COR-L47 (cell line): ENCODE results near the gene OCEL1.

ENCODE experiments used
- DNase-seq: peaks from one replicate; lab custom pipeline; 2025; lab: John Stamatoyannopoulos, UW

The OCEL1 gene

DNA sequence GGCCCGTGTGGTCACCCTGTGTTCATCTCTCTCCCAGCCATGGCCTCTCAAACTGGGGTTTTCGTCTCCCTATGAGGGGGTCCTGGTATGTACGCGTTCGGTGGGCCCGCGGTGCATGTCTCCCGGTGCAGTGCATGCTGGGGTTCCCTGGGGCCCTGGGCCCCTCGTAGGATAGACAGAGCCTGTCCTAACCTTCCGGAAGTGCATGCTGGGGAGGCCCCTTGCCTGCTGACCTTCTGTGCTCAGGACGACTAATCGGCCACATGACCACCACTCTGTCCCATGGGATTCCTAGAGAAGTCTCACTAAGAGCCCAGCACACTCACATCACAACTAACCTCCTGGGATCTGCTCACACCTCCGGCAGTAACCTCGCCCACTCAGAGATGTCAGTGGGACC is 15.7 kb upstream of the OCEL1 start:
- DNase-seq = no peak

GRCh38 chr19:17211547-17212446 is 14.2 kb upstream of the OCEL1 start:
- DNase-seq = no peak

DNA sequence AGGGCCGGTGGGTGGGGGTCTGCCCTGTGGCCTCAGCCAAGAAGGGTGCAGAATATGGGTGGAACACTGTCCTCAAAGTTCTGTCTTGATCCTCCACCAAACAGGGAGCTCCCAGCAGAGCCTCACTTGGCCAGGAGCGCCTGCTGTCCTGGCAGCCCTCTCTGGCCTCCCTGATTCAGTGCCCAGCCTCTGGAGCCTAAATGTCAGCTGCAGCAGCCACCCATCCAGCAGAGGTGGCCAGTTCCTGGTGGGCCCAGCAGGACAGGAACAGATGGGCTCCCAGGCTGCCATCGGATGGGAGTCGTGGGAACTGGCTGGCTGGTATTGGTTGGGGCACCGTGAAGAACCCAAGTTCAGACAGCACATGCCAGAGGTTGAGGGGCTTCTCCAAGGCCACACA is 12.7 kb upstream of the OCEL1 start:
- no peak for DNase-seq

DNA sequence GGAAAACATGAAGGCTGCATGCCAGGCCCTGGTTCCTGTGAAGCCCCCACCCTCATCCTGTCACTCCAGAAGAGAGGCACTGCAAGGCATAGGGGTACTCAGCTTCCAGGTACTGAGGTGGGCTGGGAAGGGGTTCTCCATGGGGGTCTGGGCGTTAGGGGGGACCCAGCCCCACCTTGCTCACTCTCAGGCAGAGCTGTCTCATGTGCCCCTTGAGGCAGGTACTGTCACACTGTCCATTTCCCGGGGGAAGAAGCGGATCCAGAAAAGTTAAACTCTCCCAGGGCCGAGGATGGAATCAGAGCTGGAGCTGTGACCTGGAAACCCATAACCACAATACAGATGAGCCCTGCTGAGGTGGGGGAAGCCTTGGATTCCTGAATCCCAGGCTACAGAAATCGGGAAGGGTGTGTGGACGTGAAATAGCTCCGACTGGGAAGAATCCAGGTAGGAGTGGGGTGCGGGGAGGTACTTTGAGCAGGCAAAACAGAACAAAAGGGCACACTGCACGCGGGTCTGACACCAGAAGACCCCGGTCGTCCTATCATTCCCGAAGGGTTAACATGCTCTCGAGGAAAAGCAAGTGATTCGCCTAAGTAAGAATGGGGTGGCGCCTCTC is 11.4 kb upstream of the OCEL1 start:
- DNase-seq = peak; percentile 39

GRCh38 chr19:17215127-17215971 is 10.7 kb upstream of the OCEL1 start, which contains the start of gene USE1:
Gene USE1, plus strand, starts transcription at chr19:17215357. Its CDS starts 49 bp downstream, at chr19:17215406.
- peak; percentile 95 for DNase-seq

- DNase-seq = no peak
Measured at GRCh38 chr19:17216058-17216670, 9.9 kb upstream of the OCEL1 start.

DNA sequence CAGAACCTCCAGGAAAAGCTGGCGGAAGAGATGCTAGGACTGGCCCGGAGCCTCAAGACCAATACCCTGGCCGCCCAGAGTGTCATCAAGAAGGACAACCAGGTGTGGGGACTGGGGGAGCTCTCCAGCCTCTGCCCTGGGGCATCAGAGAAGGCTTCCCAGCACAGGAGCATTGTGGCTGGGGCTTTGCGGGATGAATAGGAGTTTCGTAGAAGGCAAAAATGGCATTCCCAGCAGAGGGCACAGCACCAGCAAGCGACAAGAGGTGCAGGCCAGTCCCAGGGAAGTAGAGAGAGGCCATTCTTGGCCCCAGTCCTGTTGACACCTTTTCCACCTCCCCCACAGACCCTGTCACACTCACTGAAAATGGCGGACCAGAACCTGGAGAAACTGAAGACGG is 6.7 kb upstream of the OCEL1 start:
- DNase-seq = no peak

DNA sequence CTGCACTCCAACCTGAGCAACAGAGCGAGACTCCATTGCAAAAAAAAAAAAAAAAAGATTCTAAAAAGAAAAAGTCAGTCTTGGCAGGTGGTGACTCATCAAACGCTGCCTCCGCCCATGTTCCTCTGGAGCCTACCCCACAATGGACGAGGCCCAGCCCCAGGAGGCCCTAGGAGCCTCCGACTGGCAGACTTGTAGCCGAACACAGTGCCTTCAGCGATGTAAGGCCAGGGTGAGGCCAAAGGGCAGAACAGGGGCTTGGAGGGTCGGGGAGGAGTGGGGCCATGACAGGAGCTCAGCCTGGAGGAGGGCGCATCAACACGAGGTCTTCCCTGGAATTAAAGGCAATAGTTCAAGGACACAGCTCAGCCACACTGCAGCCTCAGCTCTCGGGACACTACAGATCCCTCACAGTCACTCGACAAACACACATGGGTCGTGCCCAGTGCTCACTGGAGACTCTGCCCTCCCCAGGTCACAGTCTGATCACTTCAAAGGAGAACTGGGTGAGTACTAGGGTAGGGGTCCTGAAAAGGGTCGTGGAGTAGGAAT is 5.7 kb upstream of the OCEL1 start:
- DNase-seq = no peak

DNA sequence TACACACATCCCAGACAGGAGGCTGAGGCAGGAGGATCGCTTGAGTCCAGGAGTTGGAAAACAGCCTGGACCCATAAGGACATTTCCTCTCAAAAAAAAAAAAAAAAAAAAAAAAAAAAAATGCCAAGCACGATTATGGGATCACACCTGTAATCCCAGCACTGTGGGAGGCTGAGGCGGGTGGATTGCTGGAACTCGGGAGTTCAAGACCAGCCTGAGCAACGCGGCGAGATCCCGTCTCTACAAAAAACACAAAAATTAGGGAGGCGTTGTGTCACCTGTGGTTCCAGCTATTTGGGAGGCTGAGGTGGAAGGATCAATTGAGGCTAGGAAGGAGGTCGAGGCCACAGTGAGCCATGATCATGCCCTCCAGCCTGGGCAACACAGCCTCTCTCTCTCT is 973 bp upstream of the OCEL1 start:
- DNase-seq = no peak

- DNase-seq = no peak
Measured at GRCh38 chr19:17227798-17228367, 1.9 kb downstream of the OCEL1 start.

GRCh38 chr19:17229890-17230289 is 3.9 kb downstream of the OCEL1 start:
- no peak for DNase-seq

- DNase-seq = no peak
Measured at GRCh38 chr19:17232258-17232657, 6.2 kb downstream of the OCEL1 start.

DNA sequence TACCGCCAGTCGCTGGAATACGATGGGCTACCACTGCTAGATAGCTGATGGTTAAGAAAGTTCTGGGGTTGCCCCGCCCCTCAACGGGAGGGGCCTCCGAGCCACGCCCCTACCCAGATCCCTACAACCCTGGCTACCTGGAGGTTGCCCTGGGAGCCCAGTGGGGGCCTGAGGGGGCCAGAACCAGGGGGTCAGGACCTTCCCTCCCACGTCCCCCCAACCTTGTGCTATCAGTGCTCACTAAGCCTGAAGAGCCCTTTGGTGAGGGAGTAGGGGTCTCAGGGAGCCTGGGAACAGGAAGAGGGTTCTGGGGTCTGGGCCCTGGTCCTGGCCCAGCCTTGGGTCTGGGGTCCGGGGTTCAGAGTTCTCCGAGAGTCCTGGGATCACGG is 8.9 kb downstream of the OCEL1 start:
- DNase-seq = peak; percentile 43

- DNase-seq = peak; percentile 77
Measured at GRCh38 chr19:17235300-17235970, 9.4 kb downstream of the OCEL1 start.

GRCh38 chr19:17235971-17236777 is 10.1 kb downstream of the OCEL1 start:
- peak; percentile 69 for DNase-seq

- DNase-seq = no peak
Measured at GRCh38 chr19:17236811-17237543, 11.0 kb downstream of the OCEL1 start.

GRCh38 chr19:17237747-17238706 is 12.0 kb downstream of the OCEL1 start:
- no peak for DNase-seq
